HL-60 (cell line): ENCODE measurements around the gene POT1.

Experiments
- DNase-seq, 2 experiments: peaks; one replicate each; pipeline ENCODE4 v3.0.0-alpha.2; 2010 to 2020; ENCODE audit warnings: low read depth in 1 of 2, low spot score in 1 of 2
- H3K27ac ChIP-seq: fragments of 250-450 bp; sonication (Bioruptor Pico); replicated peaks from 2 replicates; pipeline ENCODE4 v1.5.1; 2020; ENCODE audit warnings: mild to moderate bottlenecking, moderate library complexity
- H3K27me3 ChIP-seq: fragments of 250-450 bp; sonication (Bioruptor Pico); 2 replicates; pipeline ENCODE4 v1.5.1; 2021; ENCODE audit warnings: mild to moderate bottlenecking, moderate library complexity; ENCODE audit not compliant: insufficient read depth, poor library complexity, severe bottlenecking
- H3K4me3 ChIP-seq: replicated peaks from 2 replicates; pipeline ENCODE4 v1.5.1; 2011; ENCODE audit warnings: mild to moderate bottlenecking, control low read depth, low read length; ENCODE audit not compliant: insufficient read depth
- GABPA ChIP-seq: IDR thresholded peaks from 2 replicates; pipeline ENCODE4 v1.6.1; 2012; ENCODE audit warnings: low read depth
- POLR2AphosphoS5 ChIP-seq: IDR thresholded peaks from 2 replicates; pipeline ENCODE4 v1.6.1; 2012; ENCODE audit warnings: low read depth
- SPI1 ChIP-seq: IDR thresholded peaks from 2 replicates; pipeline ENCODE4 v1.6.1; 2012; ENCODE audit warnings: low read depth, mild to moderate bottlenecking, borderline replicate concordance
- TF ChIP-seq, protein P1 (sequence below): IDR thresholded peaks from one replicate; pipeline ENCODE4 v1.5.1; 2011; ENCODE audit warnings: low read length, control low read depth, inconsistent platforms; ENCODE audit not compliant: insufficient read depth
- TF ChIP-seq, protein P2 (sequence below): IDR thresholded peaks from 2 replicates; pipeline ENCODE4 v1.6.1; 2012; ENCODE audit warnings: low read depth; ENCODE audit not compliant: insufficient replicate concordance

Gene POT1

DNA sequence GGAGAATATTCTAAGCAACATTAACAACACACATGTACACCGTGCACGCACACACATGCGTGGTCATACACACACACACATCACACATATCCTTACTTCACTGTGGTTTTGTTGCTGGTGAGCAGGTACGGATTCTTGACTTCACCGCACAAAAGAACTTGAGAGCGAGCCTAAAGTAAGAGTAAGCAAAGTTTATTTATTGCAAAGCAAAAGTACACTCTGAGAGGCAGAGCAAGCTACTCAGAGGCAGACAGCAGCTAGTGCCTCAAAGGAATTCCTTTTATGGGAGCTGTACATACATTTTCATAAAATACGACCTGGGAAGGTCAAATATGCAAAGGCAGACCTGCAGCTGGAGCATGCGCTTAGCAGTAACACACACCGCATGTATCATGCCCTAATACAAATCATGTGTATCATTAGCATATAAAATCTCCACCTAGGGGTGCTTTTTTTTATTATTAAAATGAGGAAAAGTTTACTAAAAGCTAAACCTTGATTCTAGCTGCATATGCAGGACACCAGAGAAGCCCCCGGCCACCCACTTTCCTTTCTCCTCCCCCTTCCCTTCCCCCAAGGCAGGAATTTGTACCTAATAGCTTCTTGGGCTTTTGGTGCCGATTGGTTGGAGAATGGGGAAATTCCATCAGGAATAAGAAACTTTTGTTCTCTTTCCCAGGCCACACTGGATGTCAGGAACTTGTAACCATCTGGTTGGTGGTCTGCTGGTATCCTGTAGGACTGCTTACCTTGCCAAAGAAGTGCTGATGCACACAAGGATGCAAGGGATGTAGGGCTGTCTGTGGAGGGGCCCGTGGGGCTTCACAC, 147.5 kb downstream of the POT1 start:
- H3K27ac ChIP-seq = no peak overlapping the region
- TF ChIP-seq, protein P1, sequence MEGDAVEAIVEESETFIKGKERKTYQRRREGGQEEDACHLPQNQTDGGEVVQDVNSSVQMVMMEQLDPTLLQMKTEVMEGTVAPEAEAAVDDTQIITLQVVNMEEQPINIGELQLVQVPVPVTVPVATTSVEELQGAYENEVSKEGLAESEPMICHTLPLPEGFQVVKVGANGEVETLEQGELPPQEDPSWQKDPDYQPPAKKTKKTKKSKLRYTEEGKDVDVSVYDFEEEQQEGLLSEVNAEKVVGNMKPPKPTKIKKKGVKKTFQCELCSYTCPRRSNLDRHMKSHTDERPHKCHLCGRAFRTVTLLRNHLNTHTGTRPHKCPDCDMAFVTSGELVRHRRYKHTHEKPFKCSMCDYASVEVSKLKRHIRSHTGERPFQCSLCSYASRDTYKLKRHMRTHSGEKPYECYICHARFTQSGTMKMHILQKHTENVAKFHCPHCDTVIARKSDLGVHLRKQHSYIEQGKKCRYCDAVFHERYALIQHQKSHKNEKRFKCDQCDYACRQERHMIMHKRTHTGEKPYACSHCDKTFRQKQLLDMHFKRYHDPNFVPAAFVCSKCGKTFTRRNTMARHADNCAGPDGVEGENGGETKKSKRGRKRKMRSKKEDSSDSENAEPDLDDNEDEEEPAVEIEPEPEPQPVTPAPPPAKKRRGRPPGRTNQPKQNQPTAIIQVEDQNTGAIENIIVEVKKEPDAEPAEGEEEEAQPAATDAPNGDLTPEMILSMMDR = no peak
- TF ChIP-seq SPI1 = no peak
- TF ChIP-seq, protein P2, sequence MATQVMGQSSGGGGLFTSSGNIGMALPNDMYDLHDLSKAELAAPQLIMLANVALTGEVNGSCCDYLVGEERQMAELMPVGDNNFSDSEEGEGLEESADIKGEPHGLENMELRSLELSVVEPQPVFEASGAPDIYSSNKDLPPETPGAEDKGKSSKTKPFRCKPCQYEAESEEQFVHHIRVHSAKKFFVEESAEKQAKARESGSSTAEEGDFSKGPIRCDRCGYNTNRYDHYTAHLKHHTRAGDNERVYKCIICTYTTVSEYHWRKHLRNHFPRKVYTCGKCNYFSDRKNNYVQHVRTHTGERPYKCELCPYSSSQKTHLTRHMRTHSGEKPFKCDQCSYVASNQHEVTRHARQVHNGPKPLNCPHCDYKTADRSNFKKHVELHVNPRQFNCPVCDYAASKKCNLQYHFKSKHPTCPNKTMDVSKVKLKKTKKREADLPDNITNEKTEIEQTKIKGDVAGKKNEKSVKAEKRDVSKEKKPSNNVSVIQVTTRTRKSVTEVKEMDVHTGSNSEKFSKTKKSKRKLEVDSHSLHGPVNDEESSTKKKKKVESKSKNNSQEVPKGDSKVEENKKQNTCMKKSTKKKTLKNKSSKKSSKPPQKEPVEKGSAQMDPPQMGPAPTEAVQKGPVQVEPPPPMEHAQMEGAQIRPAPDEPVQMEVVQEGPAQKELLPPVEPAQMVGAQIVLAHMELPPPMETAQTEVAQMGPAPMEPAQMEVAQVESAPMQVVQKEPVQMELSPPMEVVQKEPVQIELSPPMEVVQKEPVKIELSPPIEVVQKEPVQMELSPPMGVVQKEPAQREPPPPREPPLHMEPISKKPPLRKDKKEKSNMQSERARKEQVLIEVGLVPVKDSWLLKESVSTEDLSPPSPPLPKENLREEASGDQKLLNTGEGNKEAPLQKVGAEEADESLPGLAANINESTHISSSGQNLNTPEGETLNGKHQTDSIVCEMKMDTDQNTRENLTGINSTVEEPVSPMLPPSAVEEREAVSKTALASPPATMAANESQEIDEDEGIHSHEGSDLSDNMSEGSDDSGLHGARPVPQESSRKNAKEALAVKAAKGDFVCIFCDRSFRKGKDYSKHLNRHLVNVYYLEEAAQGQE = no peak
- TF ChIP-seq GABPA = no peak
- H3K4me3 ChIP-seq = no peak overlapping the region
- no peak for DNase-seq
- no peaks in the 10 kb centered on the region for H3K27me3 ChIP-seq

DNA sequence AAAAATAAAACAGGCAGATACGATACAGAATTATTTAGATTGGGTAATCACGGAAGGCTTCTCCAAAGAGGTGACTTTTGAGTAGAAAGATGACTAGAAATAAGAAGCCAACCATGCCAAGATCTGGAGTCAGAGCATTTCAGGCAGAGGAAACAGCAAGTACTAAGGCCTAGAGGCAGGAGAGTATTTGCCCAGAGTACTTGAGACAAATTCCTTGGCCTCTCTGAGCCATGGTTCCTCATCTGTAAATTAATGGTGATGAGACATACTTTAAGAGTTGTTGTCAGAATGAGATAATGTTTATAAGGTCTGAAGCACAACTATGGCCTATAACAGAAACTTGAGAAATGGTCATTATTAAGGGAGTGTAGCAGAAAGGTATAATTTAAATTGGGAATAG, 148.2 kb downstream of the POT1 start:
- H3K27me3 ChIP-seq = no peaks in the 10 kb centered on the region
- TF ChIP-seq POLR2AphosphoS5 (no peak), SPI1 (no peak), GABPA (no peak)
- TF ChIP-seq, protein P1 = no peak
- TF ChIP-seq, protein P2 = no peak
- H3K27ac ChIP-seq = no peak overlapping the region

DNA sequence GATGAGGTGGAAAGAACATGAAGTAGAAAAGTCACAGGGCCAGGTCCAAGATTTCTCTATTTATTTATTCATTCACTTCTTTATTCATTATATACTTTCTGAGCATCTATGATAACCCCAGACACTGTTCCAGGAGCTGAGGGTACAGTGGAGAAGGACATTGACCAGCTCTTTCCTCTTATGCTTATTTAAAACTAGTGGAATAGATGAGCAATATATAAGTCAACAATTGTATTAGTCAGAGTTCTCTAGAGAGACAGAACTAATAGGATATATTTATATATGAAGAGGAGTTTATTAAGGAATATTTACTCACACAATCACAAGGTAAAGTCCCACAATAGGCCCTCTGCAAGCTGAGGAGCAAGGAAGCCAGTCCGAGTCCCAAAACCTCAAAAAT, 149.0 kb downstream of the POT1 start:
- TF ChIP-seq, protein P1 = no peak
- TF ChIP-seq GABPA = no peak
- TF ChIP-seq, protein P2 = no peak
- TF ChIP-seq POLR2AphosphoS5 = no peak
- TF ChIP-seq SPI1 = no peak
- Histone ChIP-seq H3K27me3 (no peaks in the 10 kb centered on the region), H3K4me3 (no peak overlapping the region), H3K27ac (no peak overlapping the region)
- DNase-seq = no peak

More for the DNA sequence above, 148.2 kb downstream of the POT1 start:
- H3K4me3 ChIP-seq = no peak overlapping the region
- DNase-seq = no peak
